ENCODE data around the gene ACBD6.
A peak's percentile ranks its signal among the peaks of the same experiment; 100 is the strongest.

ACBD6 gene

DNA sequence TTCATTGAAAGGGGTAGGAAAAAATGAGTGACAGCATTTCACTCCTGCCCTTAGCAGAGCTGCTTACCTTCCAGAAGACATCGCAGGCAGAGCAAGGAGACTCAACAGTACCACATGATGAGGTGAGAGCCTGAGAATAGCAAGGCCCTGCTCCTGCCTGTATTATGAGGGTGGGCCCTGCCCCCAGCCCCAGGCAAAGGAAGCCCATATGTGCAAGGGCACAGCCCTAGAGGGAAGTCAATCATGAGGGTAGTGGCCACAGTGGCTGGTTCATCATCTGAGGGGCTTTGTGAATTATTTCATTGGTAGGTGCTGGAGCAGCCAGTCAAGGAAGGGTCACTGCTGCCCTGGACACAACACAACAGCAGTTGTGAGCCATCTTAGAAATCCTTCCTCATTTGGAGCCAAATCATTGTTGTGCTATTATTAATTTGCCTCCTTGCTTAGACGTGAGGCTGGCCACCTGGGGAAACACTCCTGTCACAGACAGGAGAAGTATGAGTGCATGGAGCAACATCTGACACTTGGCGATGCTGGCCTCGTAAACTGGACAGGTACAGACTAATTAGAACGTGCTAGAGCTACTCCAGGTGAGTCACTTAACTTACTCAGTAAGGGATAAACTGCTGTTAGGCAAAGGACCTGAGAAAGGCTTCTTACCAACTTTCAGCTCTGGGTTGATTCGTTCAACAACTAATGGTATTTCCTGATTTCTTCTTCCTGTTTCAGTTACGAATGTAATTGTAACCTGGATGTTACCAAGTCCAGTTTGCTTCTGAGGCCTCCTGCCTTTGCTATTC, 22.7 kb upstream of the ACBD6 start:
- FAIRE-seq: no peak

DNA sequence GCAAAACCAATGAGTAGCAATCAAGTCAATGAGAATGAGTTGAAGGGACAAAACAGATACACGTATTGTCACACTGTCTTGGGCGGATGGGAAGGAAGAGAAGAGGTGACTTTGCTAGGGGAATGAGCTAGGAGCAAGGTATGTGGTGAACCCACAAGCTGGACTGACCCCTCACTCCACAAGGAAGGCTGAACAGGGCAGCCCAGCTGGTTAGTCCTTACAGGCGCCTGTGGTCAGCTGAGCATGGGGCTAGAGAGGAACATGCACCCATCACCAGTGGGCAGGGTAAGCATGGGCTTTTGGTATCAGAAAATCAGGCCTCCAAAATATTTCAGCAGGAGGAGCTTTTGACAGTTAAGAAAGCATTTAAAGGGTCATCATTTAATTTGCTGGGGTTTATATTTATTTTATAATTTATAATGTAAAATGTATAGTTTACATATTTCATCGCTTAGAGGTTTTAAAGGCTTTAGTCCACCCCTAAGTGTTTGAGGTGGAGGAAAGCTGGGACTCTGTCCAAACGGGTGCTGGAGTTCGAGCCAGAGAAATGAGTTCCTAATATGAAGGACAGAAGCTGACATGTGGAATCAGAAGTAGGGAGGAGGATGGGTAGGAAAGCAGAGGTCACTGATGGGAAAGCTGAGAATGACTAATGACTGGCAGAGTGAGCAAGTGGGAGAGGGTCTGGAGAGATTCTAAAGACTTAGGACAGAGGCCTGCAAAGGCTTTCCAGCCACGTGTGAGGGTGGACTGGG, 22.0 kb upstream of the ACBD6 start:
- FAIRE-seq: no peak

- no peak for FAIRE-seq
Measured at GRCh38 chr1:180522213-180522515, 19.8 kb upstream of the ACBD6 start.

DNA sequence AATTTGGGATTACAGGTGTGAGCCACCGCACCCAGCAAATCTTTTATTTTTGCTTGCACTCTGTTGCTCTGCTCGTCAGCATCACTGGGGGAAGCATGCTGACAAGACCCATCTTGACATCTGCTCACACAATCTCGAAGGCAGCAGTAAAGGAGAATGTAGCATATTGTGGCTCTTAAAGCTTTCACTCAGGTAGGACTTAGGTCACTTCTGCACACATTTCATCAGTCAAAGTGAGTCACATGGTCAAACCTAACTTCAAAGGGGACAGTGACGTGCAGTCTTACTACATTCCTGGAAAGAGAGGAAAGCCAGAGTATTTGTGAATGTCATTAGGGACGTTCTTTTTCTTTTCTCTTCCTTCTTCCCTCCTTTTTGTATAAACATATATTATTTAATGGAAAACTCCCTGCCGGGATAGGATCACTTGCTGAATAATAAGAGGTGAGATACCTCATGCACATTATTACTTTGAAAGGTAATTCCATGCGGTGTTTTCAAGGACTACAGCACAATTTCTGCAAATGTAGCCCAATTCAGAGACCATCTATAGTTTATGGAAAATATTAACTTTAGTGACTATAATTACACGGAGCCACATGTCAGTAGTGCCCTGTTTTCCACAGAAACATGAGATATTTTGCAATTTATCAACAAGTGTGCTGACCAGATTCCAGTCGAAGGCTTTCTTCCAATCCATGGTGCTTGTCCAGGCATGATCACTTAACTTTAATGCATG, 19.3 kb upstream of the ACBD6 start:
- FAIRE-seq: no peak

GRCh38 chr1:180519846-180520245, 17.5 kb upstream of the ACBD6 start:
- FAIRE-seq: no peak

DNA sequence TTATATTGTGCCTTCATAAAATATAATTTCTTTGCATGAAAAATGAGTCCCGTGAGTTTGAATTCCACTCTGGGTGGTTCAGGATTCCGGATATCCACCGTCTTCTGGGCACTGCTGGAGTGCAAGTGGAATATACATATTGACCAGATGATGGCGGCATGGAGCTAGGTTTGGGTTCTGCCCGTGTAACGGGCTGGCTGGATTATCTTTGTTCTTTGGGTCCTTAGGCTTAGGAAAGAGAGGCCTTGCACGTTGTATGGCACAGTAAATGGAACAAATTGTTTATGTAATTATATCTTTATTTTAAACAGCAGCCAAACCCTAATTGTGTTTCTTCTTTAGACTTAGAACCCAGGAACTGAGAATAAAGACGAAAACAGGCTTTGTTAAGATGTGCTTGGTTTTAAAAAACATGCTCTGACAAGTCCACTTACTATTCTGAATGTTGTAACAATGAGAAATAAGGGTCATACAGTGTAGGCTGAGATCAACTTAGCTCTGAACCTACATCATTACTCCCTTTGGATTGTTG, 13.5 kb upstream of the ACBD6 start:
- FAIRE-seq: peak; percentile 96

DNA sequence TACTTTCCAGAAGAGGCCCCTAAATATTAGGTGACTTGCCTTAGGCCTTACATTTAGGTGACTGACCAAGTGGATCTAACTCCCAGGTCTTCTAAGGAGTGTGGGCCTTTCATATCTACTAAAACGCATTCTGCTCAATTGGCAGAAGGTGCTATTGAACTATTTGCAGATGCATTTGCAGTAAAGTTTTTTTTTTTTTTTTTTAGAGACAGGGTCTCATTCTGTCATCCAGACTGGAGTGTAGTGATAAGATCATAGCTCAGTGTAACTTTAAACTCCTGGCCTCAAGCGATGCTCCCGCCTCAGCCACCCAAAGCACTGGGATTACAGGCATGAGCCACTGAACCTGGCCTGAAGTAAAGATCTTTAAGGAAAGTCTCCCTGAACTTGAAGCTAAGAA, 13.0 kb upstream of the ACBD6 start:
- no peak for FAIRE-seq

GRCh38 chr1:180513531-180513930, 11.2 kb upstream of the ACBD6 start:
- no peak for FAIRE-seq

DNA sequence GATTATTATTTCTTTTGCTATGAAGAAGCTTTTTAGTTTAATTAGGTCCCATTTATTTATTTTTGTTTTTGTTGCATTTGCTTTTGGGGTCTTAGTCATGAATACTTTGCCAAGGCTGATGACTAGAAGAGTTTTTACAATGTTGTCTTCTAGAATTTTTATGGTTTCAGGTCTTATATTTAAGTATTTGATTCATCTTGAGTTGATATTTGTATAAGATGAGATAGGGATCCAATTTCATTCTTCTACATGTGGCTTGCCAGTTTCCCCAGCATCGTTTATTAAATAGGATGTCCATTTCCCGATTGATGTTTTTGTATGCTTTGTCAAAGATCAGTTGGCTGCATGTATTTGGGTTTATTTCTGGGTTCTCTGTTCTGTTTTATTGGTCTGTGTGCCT, 8.5 kb upstream of the ACBD6 start:
- no peak for FAIRE-seq

- FAIRE-seq: no peak
Measured at GRCh38 chr1:180508725-180509097, 6.3 kb upstream of the ACBD6 start.

DNA sequence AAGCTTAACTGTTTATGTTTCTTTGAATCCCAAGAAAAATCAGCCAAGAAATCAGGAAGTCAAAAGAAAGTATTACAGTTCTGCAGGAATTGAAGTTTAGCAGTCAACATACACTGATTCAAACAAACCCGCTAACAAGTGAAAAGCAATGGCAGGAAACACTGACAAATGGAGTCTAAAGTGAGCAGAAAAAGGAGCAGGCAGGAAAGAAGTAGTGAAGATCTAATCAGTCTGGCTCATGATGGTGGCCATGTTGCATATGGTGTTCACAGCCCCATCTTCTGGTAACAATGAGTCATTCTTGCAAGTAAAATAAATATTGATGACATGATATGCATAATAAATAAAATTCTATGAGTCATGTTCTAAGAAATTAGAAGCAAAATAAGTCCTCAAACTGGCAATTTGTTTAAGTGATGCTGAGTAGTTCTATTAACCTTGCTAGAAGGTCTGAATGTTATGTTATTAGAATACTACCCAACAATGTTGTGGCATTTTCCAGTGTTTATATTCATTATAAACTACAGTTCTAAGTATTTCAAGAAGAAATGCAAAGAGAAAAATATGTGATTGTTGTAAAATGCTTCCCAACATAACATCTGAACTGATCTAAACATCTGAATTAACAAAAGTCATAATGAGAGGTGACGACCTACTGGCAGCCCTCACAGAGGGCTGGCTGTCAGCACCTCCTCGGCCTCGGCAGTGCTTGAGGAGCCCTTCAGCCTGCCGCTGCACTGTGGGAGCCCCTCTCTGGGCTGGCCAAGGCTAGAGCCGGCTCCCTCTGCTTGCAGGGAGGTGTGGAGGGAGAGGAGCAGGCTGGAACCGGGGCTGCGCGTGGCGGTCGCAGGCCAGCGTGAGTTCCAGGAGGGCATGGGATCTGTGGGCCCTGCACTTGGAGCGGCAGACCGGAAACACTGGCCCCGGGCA, 5.7 kb upstream of the ACBD6 start:
- FAIRE-seq: no peak

DNA sequence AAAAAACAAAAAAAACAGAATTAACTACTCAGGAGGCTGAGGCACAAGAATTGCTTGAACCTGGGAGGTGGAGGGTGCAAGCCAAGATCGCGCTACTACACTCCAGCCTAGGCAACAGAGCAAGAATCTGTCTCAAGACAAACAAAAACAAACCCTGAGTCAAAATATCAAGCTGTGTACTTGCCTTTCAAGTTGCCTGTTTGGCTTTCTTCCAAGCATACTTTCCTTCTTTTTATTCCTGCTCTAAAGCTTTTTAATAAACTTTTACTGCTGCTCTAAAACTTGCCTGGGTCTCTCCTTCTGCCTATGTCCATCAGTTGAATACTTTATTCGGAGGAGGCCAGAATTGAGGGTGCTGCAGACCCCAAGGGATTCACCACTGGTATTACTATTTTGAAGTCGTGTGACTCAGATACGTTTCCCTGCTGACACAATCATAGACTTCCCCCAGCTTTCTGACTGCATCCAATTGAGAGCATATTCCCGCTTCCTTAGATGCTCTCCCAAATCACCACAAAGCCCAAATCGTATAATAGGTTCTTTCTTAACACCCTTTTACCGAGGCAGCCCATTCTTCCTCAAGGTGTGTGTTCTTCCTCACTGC, 3.5 kb upstream of the ACBD6 start:
- FAIRE-seq: no peak

GRCh38 chr1:180504186-180504585, 1.8 kb upstream of the ACBD6 start:
- no peak for FAIRE-seq

GRCh38 chr1:180503280-180503862, 994 bp upstream of the ACBD6 start:
- no peak for FAIRE-seq

DNA sequence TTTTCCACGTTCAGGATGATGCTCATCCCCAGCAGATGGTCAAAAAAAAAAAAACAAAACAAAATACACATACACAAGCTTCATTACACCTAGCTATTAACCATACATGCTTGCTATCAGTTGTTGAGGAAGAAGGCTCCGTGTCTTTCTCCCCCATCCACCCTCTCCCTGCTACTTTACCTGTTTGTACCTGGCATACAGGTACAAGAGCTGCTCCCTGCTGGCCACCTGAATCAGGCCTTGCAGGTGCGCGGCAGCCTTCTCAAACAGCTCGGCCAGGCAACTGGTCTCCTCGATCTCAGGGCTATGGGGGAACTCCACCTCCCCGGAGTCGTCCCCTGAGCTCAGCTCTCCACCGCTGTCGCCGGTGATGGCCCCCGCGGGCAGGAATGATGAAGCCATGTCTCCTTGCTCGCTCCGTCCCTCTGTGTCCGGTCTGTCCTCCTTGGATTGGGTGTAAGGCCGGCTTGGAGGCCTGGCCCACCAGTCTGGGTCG, 464 bp downstream of the ACBD6 start:
- FAIRE-seq: no peak

DNA sequence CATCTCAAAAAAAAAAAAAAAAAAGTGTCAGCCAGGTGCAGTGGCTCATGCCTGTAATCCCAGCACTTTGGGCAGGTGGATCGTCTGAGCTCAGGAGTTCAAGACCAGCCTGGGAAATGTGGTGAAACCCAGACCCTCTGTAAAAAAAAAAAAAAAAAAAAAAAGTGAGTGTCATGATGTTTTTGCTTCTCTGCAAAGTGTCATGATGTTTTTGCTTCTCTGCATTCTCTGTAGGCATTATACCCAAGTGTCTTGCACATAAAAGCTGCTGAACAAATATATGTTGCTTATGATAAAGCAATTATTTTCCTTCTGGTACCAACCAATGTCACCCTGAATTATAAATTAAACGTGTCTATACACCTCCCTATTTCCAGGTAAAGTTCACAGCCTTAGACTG, 1.7 kb downstream of the ACBD6 start:
- FAIRE-seq: no peak

- FAIRE-seq: no peak
Measured at GRCh38 chr1:180498594-180498993, 3.8 kb downstream of the ACBD6 start.

DNA sequence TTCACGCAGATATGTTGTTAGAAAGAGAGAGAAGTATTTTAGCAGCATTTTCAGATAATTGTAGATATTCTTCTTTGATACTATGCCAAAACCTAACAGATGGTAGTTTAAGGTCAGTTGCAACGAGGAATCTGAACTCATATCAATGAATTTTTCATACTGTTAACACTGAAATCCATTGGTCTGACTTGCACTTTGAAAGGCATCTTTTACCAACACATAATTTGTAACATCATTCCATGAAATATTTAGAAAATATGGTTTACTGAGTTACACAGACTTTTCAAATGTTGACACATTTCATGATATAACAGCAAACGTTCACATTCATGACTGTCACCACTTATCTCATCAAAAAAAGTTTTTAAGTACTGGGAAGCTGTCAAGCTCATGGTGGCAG, 4.6 kb downstream of the ACBD6 start:
- no peak for FAIRE-seq

DNA sequence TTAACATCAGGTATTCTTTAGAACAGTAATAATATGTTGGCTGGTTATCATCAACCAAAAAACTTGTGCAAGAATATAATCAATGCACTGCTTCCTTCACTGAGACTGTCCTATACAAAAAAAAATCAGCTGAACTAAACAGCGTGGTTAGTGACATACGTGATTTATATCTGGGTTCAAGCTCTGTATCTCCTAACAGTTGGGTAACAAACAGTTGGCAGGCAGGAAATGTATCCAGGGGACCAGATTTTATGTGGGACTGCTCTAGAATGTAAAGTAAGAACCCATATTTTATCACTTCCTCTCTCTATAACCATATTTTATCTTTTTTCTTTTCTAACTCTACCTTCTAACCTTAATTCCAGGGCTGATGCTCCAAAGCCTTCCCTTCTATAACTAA, 8.0 kb downstream of the ACBD6 start:
- FAIRE-seq: no peak

DNA sequence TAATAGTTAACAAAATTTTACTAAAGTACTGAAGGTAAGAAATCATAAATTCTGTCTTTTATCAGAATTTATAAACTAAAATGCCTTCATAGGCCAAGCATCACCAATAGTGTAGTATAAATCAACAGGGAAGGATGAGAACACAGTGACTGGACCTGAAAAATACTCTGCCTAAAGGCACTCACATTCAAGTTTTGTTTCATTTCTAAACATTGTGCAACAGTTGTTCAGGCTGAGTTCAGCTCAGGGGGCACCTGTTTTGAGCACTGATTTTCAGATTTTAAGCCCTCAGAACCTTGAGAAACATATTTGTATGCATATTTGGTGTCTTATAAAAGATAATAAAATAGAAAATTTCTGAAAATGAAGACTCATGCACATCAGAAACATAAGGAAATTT, 12.4 kb downstream of the ACBD6 start:
- no peak for FAIRE-seq

DNA sequence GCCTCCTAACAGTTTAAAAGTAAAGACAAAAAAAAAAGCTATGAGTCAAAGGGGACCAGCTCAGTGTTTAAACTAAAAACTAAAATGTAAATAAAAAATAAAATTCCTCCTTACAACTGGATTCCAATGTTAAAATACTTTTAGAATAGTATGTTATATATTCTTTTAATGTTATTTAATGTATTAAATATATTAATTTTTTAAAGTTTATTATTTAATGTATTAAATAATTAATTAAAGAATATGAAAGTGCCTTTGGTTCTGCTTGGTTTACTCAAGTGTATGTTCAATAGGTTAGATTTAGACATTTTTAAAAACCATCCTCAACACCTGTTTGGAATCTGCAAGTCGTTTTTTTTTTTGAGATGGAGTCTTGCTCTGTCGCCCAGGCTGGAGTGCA, 13.1 kb downstream of the ACBD6 start:
- FAIRE-seq: peak; percentile 15

DNA sequence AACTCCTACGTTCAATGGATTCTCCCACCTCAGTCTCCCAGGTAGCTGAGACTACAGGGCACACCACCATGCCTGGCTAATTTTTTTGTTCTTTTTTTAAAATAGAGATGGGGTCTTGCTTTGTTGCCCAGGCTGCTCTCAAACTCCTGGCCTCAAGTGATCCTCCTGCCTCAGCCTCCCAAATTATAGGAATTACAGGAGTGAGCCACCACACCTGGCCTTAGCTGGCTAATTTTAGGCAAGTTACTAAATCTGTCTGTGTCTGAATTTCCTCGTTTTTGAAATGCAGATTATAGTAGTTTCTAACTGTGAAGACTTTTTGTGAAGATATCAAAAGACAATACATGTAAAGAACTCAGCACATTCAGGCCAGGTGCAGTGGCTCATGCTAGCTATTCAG, 13.7 kb downstream of the ACBD6 start:
- no peak for FAIRE-seq

Data from G401.6 (cell line).